Vagina (tissue), 2 donors: Measurements from ENCODE around the gene GAS1.

ENCODE experiments used
- CTCF ChIP-seq, 3 experiments: fragments of 450-650 bp in 2 of 3; fragments of 200-600 bp in 1 of 3; sonication (generic) in 1 of 3; IDR thresholded peaks; one replicate each; pipeline ENCODE4 v1.5.1; 2017 to 2019; ENCODE audit warnings: antibody characterized with exemption in 3 of 3, mild to moderate bottlenecking in 2 of 3, moderate library complexity in 2 of 3
- POLR2A ChIP-seq, 2 donors: fragments of 450-650 bp; IDR thresholded peaks; one replicate each; pipeline ENCODE4 v1.6.1; 2017; ENCODE audit warnings: antibody characterized with exemption in 2 of 2, mild to moderate bottlenecking in 2 of 2, moderate library complexity in 2 of 2

GRCh38 chr9:86939321-86939720 is 8.0 kb downstream of the GAS1 start:
- TF ChIP-seq CTCF (IDR thresholded peaks at IDR 0.05): no peak
- TF ChIP-seq POLR2A (IDR thresholded peaks at IDR 0.05): no peak
